Memory B cell (primary cell): ENCODE results near the gene OLIG1.

Experiments
- ATAC-seq: fragments of 150-1000 bp; cut with Tn5 transposase; 2 replicates; pipeline ENCODE4 v1.10.0; 2021; ENCODE audit warnings: low read depth, mild to moderate bottlenecking, moderate library complexity
- DNase-seq, 2 donors: peaks; one replicate each; pipeline ENCODE4 v3.0.0; 2022; ENCODE audit warnings: low spot score in 2 of 2
- H3K27ac Mint-ChIP-seq: one replicate; pipeline ENCODE4 v1.8.0; 2022; ENCODE audit warnings: mild to moderate bottlenecking, moderate library complexity, mixed read lengths
- H3K27me3 Mint-ChIP-seq: one replicate; pipeline ENCODE4 v1.8.0; 2022; ENCODE audit warnings: mixed read lengths
- H3K36me3 Mint-ChIP-seq: one replicate; pipeline ENCODE4 v1.8.0; 2022; ENCODE audit warnings: mild to moderate bottlenecking, mixed read lengths
- H3K4me1 Mint-ChIP-seq: one replicate; pipeline ENCODE4 v1.8.0; 2022; ENCODE audit warnings: mixed read lengths
- H3K4me3 Mint-ChIP-seq: one replicate; pipeline ENCODE4 v1.8.0; 2022; ENCODE audit warnings: mild to moderate bottlenecking, moderate library complexity, mixed read lengths
- H3K9me3 Mint-ChIP-seq: one replicate; pipeline ENCODE4 v1.8.0; 2022; ENCODE audit warnings: mixed read lengths

The OLIG1 gene

GRCh38 chr21:33063375-33063883 lies 6.5 kb upstream of the OLIG1 start:
- H3K36me3 Mint-ChIP-seq, result no peaks in the 10 kb centered on the region
- no peak overlapping the region for H3K4me3 Mint-ChIP-seq
- no peaks in the 10 kb centered on the region for H3K9me3 Mint-ChIP-seq
- no peak overlapping the region for H3K27ac Mint-ChIP-seq
- H3K27me3 Mint-ChIP-seq, result peaks cover 23% of the 10 kb centered on the region
- ATAC-seq (no peak), DNase-seq (no peak)
- no peaks in the 10 kb centered on the region for H3K4me1 Mint-ChIP-seq

- H3K9me3 Mint-ChIP-seq, result no peaks in the 10 kb centered on the region
- peaks cover 25% of the 10 kb centered on the region for H3K27me3 Mint-ChIP-seq
- H3K27ac Mint-ChIP-seq, result no peak overlapping the region
- no peak overlapping the region for H3K4me3 Mint-ChIP-seq
- no peaks in the 10 kb centered on the region for H3K4me1 Mint-ChIP-seq
- DNase-seq (no peak), ATAC-seq (no peak)
- peaks cover 2% of the 10 kb centered on the region for H3K36me3 Mint-ChIP-seq
Observed at GRCh38 chr21:33063907-33064622, 5.9 kb upstream of the OLIG1 start.

GRCh38 chr21:33064623-33065390 lies 5.1 kb upstream of the OLIG1 start:
- peaks cover 29% of the 10 kb centered on the region for H3K27me3 Mint-ChIP-seq
- no peaks in the 10 kb centered on the region for H3K4me1 Mint-ChIP-seq
- H3K27ac Mint-ChIP-seq, result no peak overlapping the region
- no peak for ATAC-seq
- H3K36me3 Mint-ChIP-seq, result peaks cover 2% of the 10 kb centered on the region
- H3K4me3 Mint-ChIP-seq, result no peak overlapping the region
- H3K9me3 Mint-ChIP-seq, result no peaks in the 10 kb centered on the region
- no peak for DNase-seq

GRCh38 chr21:33067043-33067442 lies 2.9 kb upstream of the OLIG1 start:
- DNase-seq, result no peak
- Mint-ChIP-seq H3K36me3 (peaks cover 2% of the 10 kb centered on the region), H3K4me3 (no peak overlapping the region), H3K27me3 (peaks cover 25% of the 10 kb centered on the region), H3K9me3 (no peaks in the 10 kb centered on the region), H3K4me1 (peaks cover 4% of the 10 kb centered on the region), H3K27ac (no peak overlapping the region)
- ATAC-seq, result no peak

DNA sequence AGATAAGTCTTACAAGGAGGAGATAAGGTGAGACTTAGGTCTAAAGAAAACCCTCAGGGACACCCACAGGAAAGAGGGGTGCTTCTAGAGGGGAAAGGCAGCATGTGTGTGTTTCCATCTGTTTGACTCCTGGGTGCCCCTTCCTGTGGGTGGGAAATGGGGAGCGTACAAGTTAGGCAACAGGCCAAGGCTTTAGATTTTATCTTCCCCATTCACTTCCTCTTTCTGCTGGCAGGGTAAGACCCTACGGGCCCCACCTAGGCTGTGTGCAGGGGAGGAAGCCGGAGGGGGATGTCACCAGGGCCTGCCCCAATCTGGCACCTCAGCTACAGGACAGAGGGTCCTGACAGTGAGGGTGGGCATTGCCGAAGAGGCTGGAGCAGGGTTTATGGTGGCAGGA lies 2.5 kb upstream of the OLIG1 start:
- no peak overlapping the region for H3K4me3 Mint-ChIP-seq
- peaks cover 5% of the 10 kb centered on the region for H3K4me1 Mint-ChIP-seq
- ATAC-seq, result no peak
- peaks cover 2% of the 10 kb centered on the region for H3K36me3 Mint-ChIP-seq
- peaks cover 26% of the 10 kb centered on the region for H3K27me3 Mint-ChIP-seq
- no peaks in the 10 kb centered on the region for H3K9me3 Mint-ChIP-seq
- DNase-seq, result no peak
- no peak overlapping the region for H3K27ac Mint-ChIP-seq

DNA sequence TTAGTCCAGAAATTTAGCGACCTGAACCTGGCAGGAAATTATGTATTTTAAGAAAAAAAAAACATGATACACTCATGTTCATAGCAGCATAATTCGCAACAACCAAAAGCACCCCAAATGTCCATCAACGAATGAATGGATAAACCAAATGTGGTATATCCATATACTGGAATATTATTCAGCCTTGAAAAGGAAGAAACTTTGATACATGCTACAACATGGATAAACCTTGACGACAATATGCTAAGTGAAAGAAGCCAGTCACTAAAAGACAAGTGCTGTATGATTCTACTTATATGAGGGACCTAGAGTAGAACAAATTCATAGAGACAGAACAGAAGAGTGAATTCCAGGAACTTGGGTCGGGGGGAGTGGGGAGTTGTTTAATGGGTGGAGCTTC lies 698 bp upstream of the OLIG1 start:
- DNase-seq, result no peak
- H3K36me3 Mint-ChIP-seq, result peaks cover 2% of the 10 kb centered on the region
- no peaks in the 10 kb centered on the region for H3K9me3 Mint-ChIP-seq
- H3K4me3 Mint-ChIP-seq, result no peak overlapping the region
- H3K27ac Mint-ChIP-seq, result no peak overlapping the region
- no peak for ATAC-seq
- peaks cover 30% of the 10 kb centered on the region for H3K27me3 Mint-ChIP-seq
- H3K4me1 Mint-ChIP-seq, result peaks cover 5% of the 10 kb centered on the region

DNA sequence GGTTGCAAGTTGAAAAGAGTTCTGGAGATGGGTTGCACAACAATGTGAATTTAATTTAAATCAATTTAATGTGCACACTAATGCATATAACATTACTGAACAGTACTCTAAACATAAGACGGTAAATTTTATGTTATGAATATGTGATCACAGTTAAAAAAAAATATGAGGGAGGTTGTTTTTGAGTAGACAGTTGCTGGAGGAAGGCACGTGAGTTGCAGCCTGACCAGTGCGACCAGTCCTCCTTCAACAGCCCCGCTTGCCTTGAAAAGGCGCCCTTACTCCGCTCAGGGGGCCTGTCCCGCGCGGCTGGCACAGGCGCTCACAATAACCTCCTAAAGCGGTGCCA lies 322 bp upstream of the OLIG1 start:
- H3K27me3 Mint-ChIP-seq, result peaks cover 30% of the 10 kb centered on the region
- H3K4me1 Mint-ChIP-seq, result peaks cover 5% of the 10 kb centered on the region
- no peak overlapping the region for H3K4me3 Mint-ChIP-seq
- no peaks in the 10 kb centered on the region for H3K9me3 Mint-ChIP-seq
- H3K27ac Mint-ChIP-seq, result no peak overlapping the region
- no peak for ATAC-seq
- DNase-seq, result no peak
- H3K36me3 Mint-ChIP-seq, result peaks cover 2% of the 10 kb centered on the region

DNA sequence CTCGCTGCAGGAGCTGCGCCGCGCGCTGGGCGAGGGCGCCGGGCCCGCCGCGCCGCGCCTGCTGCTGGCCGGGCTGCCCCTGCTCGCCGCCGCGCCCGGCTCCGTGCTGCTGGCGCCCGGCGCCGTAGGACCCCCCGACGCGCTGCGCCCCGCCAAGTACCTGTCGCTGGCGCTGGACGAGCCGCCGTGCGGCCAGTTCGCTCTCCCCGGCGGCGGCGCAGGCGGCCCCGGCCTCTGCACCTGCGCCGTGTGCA lies 730 bp downstream of the OLIG1 start:
- ATAC-seq, result no peak
- H3K4me3 Mint-ChIP-seq, result no peak overlapping the region
- no peak for DNase-seq
- H3K36me3 Mint-ChIP-seq, result peaks cover 2% of the 10 kb centered on the region
- H3K4me1 Mint-ChIP-seq, result peaks cover 5% of the 10 kb centered on the region
- H3K27ac Mint-ChIP-seq, result no peak overlapping the region
- no peaks in the 10 kb centered on the region for H3K9me3 Mint-ChIP-seq
- peaks cover 28% of the 10 kb centered on the region for H3K27me3 Mint-ChIP-seq

GRCh38 chr21:33070998-33071769 lies 1.2 kb downstream of the OLIG1 start:
- peaks cover 5% of the 10 kb centered on the region for H3K4me1 Mint-ChIP-seq
- H3K36me3 Mint-ChIP-seq, result peaks cover 2% of the 10 kb centered on the region
- H3K27ac Mint-ChIP-seq, result no peak overlapping the region
- DNase-seq (no peak), ATAC-seq (no peak)
- peak overlapping the region; percentile 50 for H3K4me3 Mint-ChIP-seq
- no peaks in the 10 kb centered on the region for H3K9me3 Mint-ChIP-seq
- H3K27me3 Mint-ChIP-seq, result peaks cover 28% of the 10 kb centered on the region

DNA sequence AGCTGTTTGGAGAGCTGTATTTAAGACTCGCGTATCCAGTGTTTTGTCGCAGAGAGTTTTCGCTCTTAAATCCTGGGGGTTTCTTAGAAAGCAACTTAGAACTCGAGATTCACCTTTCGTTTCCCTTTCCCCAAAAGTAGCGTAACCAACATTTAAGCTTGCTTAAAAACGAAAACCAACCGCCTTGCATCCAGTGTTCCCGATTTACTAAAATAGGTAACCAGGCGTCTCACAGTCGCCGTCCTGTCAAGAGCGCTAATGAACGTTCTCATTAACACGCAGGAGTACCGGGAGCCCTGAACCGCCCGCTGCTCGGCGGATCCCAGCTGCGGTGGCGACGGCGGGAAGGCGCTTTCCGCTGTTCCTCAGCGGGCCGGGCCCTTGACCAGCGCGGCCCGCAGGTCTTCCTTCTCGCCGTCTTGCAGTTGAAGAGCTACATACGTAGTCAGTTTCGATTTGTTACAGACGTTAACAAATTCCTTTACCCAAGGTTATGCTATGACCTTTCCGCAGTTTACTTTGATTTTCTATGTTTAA lies 1.9 kb downstream of the OLIG1 start:
- no peak overlapping the region for H3K27ac Mint-ChIP-seq
- H3K27me3 Mint-ChIP-seq, result peaks cover 23% of the 10 kb centered on the region
- peaks cover 7% of the 10 kb centered on the region for H3K4me1 Mint-ChIP-seq
- peaks cover 2% of the 10 kb centered on the region for H3K36me3 Mint-ChIP-seq
- DNase-seq (no peak), ATAC-seq (no peak)
- no peaks in the 10 kb centered on the region for H3K9me3 Mint-ChIP-seq
- H3K4me3 Mint-ChIP-seq, result peak overlapping the region; percentile 52

GRCh38 chr21:33073636-33074035 lies 3.7 kb downstream of the OLIG1 start:
- ATAC-seq (no peak), DNase-seq (no peak)
- Mint-ChIP-seq H3K4me1 (peaks cover 7% of the 10 kb centered on the region), H3K9me3 (no peaks in the 10 kb centered on the region), H3K36me3 (no peaks in the 10 kb centered on the region), H3K27ac (no peak overlapping the region), H3K27me3 (peaks cover 17% of the 10 kb centered on the region), H3K4me3 (no peak overlapping the region)

- Mint-ChIP-seq H3K9me3 (no peaks in the 10 kb centered on the region), H3K4me1 (peaks cover 7% of the 10 kb centered on the region), H3K36me3 (no peaks in the 10 kb centered on the region), H3K4me3 (no peak overlapping the region), H3K27me3 (peaks cover 14% of the 10 kb centered on the region), H3K27ac (no peak overlapping the region)
- DNase-seq (no peak), ATAC-seq (no peak)
Observed at GRCh38 chr21:33075128-33075527, 5.2 kb downstream of the OLIG1 start.

DNA sequence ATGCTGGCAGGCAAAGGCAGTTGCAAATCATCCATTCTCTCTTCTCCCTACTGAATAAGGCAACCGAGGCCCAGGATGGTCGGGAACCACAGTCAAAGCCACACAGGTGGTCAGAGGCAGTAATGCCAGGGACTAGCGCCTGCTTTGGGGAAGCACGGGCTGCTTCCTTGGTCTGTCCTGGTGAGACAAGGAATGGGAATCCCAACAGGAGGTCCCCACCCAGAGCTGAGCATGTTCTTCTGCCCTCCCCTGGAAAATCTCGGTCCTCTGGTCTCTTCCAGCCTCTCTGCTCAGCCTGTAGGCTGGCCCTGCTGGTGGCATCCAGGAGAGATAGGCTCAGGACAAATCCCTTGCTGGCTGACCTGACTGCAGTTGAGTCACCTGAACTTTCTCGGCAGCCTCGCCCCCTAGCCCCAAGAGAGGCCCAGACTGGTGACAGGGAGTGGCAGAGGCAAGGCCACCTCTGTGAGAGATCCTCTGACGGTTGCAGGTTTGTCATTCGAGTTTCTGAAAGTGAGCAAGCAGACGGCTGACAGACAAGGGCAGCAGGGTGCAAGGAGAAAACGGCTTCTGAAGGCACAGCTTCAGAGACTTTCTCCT lies 5.8 kb downstream of the OLIG1 start:
- H3K9me3 Mint-ChIP-seq, result no peaks in the 10 kb centered on the region
- H3K4me1 Mint-ChIP-seq, result peaks cover 7% of the 10 kb centered on the region
- no peak for ATAC-seq
- no peak overlapping the region for H3K4me3 Mint-ChIP-seq
- H3K27ac Mint-ChIP-seq, result no peak overlapping the region
- DNase-seq, result no peak
- H3K36me3 Mint-ChIP-seq, result no peaks in the 10 kb centered on the region
- peaks cover 18% of the 10 kb centered on the region for H3K27me3 Mint-ChIP-seq
